Astrocyte (in vitro differentiated cells and primary cell): ENCODE results near the gene INPP4B. TPM values are rescaled to one million over a fixed set of nuclear protein-coding genes. Genes with fewer than 3 reads are reported as not detected.

Experiments used
- DNase-seq: peaks from one replicate; pipeline ENCODE4 v3.0.0-alpha.2; 2010; ENCODE audit warnings: low read depth
- FAIRE-seq: peaks from 2 replicates; lab custom pipeline; 2011; peaks lifted over from hg19 to GRCh38; lab: Jason Lieb, UNC
- H2AFZ ChIP-seq: 2 replicates; pipeline ENCODE4 v1.6.0; 2012; ENCODE audit warnings: low read depth, low read length, inconsistent platforms
- H3K27ac ChIP-seq: 2 replicates; pipeline ENCODE4 v1.5.1; 2011; ENCODE audit warnings: low read depth, low read length, inconsistent platforms
- H3K27me3 ChIP-seq: 2 replicates; pipeline ENCODE4 v1.6.0; 2011; ENCODE audit warnings: low read length, inconsistent platforms; ENCODE audit not compliant: insufficient read depth
- H3K36me3 ChIP-seq: 2 replicates; pipeline ENCODE4 v1.5.1; 2011; ENCODE audit warnings: low read length, inconsistent platforms; ENCODE audit not compliant: insufficient read depth
- H3K4me1 ChIP-seq: 2 replicates; pipeline ENCODE4 v1.5.1; 2011; ENCODE audit warnings: low read length, inconsistent platforms; ENCODE audit not compliant: insufficient read depth
- H3K4me2 ChIP-seq: 2 replicates; pipeline ENCODE4 v1.6.0; 2012; ENCODE audit warnings: low read length, inconsistent platforms
- H3K4me3 ChIP-seq: 2 replicates; pipeline ENCODE4 v1.5.1; 2011; ENCODE audit warnings: low read depth, mild to moderate bottlenecking, low read length, inconsistent platforms; ENCODE audit not compliant: insufficient read depth
- H3K79me2 ChIP-seq: 2 replicates; pipeline ENCODE4 v1.6.0; 2012; ENCODE audit warnings: mild to moderate bottlenecking, low read length, inconsistent platforms; ENCODE audit not compliant: insufficient read depth
- H3K9ac ChIP-seq: 2 replicates; pipeline ENCODE4 v1.6.0; 2012; ENCODE audit warnings: mild to moderate bottlenecking, low read length, inconsistent platforms
- H3K9me3 ChIP-seq: 2 replicates; pipeline ENCODE4 v1.5.1; 2012; ENCODE audit warnings: low read depth, mild to moderate bottlenecking, low read length, inconsistent platforms; ENCODE audit not compliant: insufficient read depth
- H4K20me1 ChIP-seq: 2 replicates; pipeline ENCODE4 v1.6.0; 2012; ENCODE audit warnings: low read length, inconsistent platforms; ENCODE audit not compliant: insufficient read depth
- H3K27ac Mint-ChIP-seq: one replicate; pipeline ENCODE4 v1.8.0; 2021; ENCODE audit warnings: mild to moderate bottlenecking, mixed read lengths; ENCODE audit not compliant: unreplicated experiment
- H3K27me3 Mint-ChIP-seq: one replicate; pipeline ENCODE4 v1.8.0; 2021; ENCODE audit warnings: low read depth, mixed read lengths; ENCODE audit not compliant: unreplicated experiment
- H3K36me3 Mint-ChIP-seq: one replicate; pipeline ENCODE4 v1.8.0; 2021; ENCODE audit warnings: low read depth, mixed read lengths; ENCODE audit not compliant: unreplicated experiment
- H3K4me1 Mint-ChIP-seq: one replicate; pipeline ENCODE4 v1.8.0; 2021; ENCODE audit warnings: low read depth, mixed read lengths; ENCODE audit not compliant: unreplicated experiment
- H3K4me3 Mint-ChIP-seq: one replicate; pipeline ENCODE4 v1.8.0; 2021; ENCODE audit warnings: mild to moderate bottlenecking, moderate library complexity, mixed read lengths; ENCODE audit not compliant: unreplicated experiment
- H3K9me3 Mint-ChIP-seq: one replicate; pipeline ENCODE4 v1.8.0; 2021; ENCODE audit warnings: mild to moderate bottlenecking, mixed read lengths; ENCODE audit not compliant: unreplicated experiment
- EZH2 ChIP-seq: IDR thresholded peaks from 2 replicates; pipeline ENCODE4 v1.6.1; 2012; ENCODE audit warnings: mild to moderate bottlenecking, low read length, inconsistent platforms; ENCODE audit not compliant: insufficient read depth
- total RNA-seq: library from RNA; stranded (reverse); gene quantifications from 2 replicates; pipeline ENCODE4 v1.2.1, GENCODE V29; 2021
- TF ChIP-seq, protein P1 (sequence below): IDR thresholded peaks from 2 replicates; pipeline ENCODE4 v1.5.1; 2011; ENCODE audit warnings: low read depth, mild to moderate bottlenecking, inconsistent platforms, low read length, moderate library complexity; ENCODE audit not compliant: insufficient read depth

Gene INPP4B
- total RNA-seq, 1 donor from 2014 or later, result 2.8 TPM

DNA sequence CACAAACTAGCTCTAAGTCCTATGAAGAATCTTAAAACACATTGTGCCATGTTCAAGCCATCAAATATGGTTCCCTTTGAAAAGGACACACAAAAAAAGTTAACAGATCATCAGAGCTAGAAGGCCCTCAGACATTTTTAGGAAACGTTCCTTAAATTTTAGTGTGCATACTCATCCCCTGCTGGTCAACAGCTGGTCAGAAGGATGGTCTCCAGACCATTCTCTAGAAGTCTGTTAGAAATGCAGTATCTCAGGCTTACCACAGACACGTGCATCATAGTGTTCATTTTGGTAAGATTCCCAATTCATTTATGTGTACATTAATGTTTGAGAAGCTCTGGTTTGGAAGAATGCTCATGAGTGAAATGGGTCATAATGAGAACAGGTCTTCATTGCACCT lies 523.1 kb downstream of the INPP4B start:
- Histone ChIP-seq H3K4me3 (no peak overlapping the region), H3K36me3 (no peaks in the 10 kb centered on the region), H3K4me2 (no peak overlapping the region), H3K27me3 (no peaks in the 10 kb centered on the region), H3K9me3 (no peaks in the 10 kb centered on the region), H3K79me2 (no peaks in the 10 kb centered on the region), H3K9ac (no peak overlapping the region), H4K20me1 (no peaks in the 10 kb centered on the region), H3K4me1 (no peaks in the 10 kb centered on the region), H3K27ac (no peak overlapping the region), H2AFZ (no peak overlapping the region)
- no peak for DNase-seq
- Mint-ChIP-seq H3K27me3 (no peaks in the 10 kb centered on the region), H3K4me3 (no peak overlapping the region), H3K9me3 (no peaks in the 10 kb centered on the region), H3K4me1 (peaks cover 2% of the 10 kb centered on the region), H3K27ac (no peak overlapping the region), H3K36me3 (peaks cover 2% of the 10 kb centered on the region)
- no peak for TF ChIP-seq EZH2
- TF ChIP-seq, protein P1, sequence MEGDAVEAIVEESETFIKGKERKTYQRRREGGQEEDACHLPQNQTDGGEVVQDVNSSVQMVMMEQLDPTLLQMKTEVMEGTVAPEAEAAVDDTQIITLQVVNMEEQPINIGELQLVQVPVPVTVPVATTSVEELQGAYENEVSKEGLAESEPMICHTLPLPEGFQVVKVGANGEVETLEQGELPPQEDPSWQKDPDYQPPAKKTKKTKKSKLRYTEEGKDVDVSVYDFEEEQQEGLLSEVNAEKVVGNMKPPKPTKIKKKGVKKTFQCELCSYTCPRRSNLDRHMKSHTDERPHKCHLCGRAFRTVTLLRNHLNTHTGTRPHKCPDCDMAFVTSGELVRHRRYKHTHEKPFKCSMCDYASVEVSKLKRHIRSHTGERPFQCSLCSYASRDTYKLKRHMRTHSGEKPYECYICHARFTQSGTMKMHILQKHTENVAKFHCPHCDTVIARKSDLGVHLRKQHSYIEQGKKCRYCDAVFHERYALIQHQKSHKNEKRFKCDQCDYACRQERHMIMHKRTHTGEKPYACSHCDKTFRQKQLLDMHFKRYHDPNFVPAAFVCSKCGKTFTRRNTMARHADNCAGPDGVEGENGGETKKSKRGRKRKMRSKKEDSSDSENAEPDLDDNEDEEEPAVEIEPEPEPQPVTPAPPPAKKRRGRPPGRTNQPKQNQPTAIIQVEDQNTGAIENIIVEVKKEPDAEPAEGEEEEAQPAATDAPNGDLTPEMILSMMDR, result no peak
- no peak for FAIRE-seq

DNA sequence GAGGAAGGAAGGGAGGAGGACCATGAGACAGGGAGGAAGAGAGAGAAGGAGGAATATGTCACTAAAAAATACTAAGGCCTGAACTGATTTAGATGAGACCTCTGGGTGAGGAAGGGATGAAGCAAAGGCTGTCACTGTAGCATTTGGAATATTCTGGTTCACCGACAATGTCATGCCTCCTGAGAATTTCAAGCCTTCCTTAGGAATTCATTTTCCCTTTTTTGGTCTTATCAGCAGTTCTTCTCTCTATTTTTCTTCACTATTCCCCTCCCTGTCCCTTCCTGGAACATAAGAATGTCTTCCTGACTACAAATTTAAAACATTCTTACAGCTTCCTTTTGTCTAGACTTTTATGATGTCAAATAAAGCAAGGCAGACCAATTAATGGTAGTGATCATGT lies 527.8 kb downstream of the INPP4B start:
- Histone ChIP-seq H3K4me2 (no peak overlapping the region), H2AFZ (no peak overlapping the region), H3K27me3 (no peaks in the 10 kb centered on the region), H3K27ac (no peak overlapping the region), H3K9ac (no peak overlapping the region), H3K36me3 (no peaks in the 10 kb centered on the region), H3K79me2 (no peaks in the 10 kb centered on the region), H3K4me1 (no peaks in the 10 kb centered on the region), H4K20me1 (no peaks in the 10 kb centered on the region), H3K4me3 (no peak overlapping the region), H3K9me3 (no peaks in the 10 kb centered on the region)
- H3K4me3 Mint-ChIP-seq, result no peak overlapping the region
- TF ChIP-seq EZH2, result no peak
- TF ChIP-seq, protein P1, result no peak
- DNase-seq, result no peak
- H3K27ac Mint-ChIP-seq, result no peak overlapping the region
- peaks cover 2% of the 10 kb centered on the region for H3K4me1 Mint-ChIP-seq
- H3K9me3 Mint-ChIP-seq, result no peaks in the 10 kb centered on the region
- peaks cover 2% of the 10 kb centered on the region for H3K36me3 Mint-ChIP-seq
- FAIRE-seq, result no peak
- no peaks in the 10 kb centered on the region for H3K27me3 Mint-ChIP-seq

DNA sequence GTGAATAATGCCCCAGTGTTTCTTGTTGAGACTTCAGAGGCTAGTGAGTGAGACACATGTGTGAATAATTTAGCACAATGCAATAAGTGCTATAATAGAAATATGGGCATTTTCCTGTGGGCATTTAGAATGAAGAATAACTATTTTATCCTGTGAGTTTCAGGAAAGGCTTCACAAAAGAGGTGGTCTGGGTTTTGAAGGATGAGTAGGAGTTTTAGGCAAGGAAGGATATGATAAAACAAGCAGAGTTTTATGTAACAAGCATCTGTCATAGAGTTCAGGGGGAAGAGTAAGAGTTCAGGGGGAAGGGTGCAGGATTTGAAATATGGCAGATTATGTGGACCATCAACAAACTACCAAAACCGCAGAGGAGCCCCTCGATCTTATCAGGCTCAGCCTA lies 529.2 kb downstream of the INPP4B start:
- H3K9me3 Mint-ChIP-seq, result no peaks in the 10 kb centered on the region
- no peaks in the 10 kb centered on the region for H3K27me3 Mint-ChIP-seq
- DNase-seq (no peak), FAIRE-seq (peak; percentile 20)
- no peaks in the 10 kb centered on the region for H3K36me3 Mint-ChIP-seq
- Histone ChIP-seq H3K4me3 (no peak overlapping the region), H3K4me2 (no peak overlapping the region), H3K79me2 (no peaks in the 10 kb centered on the region), H3K4me1 (no peaks in the 10 kb centered on the region), H3K36me3 (no peaks in the 10 kb centered on the region), H3K27me3 (no peaks in the 10 kb centered on the region), H3K27ac (no peak overlapping the region), H3K9me3 (no peaks in the 10 kb centered on the region), H4K20me1 (no peaks in the 10 kb centered on the region), H2AFZ (no peak overlapping the region), H3K9ac (no peak overlapping the region)
- no peak overlapping the region for H3K27ac Mint-ChIP-seq
- H3K4me3 Mint-ChIP-seq, result no peak overlapping the region
- TF ChIP-seq, protein P1, result no peak
- TF ChIP-seq EZH2, result no peak
- peaks cover 2% of the 10 kb centered on the region for H3K4me1 Mint-ChIP-seq
